GM18861 (cell line): ENCODE data around the gene ZNF443.
"Not testable (repeated sequence)": the region's sequence is repeated elsewhere in the genome, so short reads cannot be mapped to it uniquely, and the experiment has no call there.

Experiments
- ATAC-seq: cut with Tn5 transposase; IDR thresholded peaks from one replicate; pipeline ENCODE4 v1.9.1; 2021; ENCODE audit not compliant: unreplicated experiment

ZNF443 gene

GRCh38 chr19:12425236-12425887 lies 15.5 kb downstream of the ZNF443 start:
- no peak for ATAC-seq

GRCh38 chr19:12417273-12417672 lies 23.5 kb downstream of the ZNF443 start:
- not testable (repeated sequence) for ATAC-seq

GRCh38 chr19:12411893-12412292 lies 28.9 kb downstream of the ZNF443 start:
- ATAC-seq: no peak

GRCh38 chr19:12400633-12401502 lies 40.0 kb downstream of the ZNF443 start, which contains the start of gene ZNF799:
Gene ZNF799 (minus strand): TSS chr19:12401271. CDS start chr19:12401070, 201 bp downstream.
- peak; percentile 80 for ATAC-seq

GRCh38 chr19:12399901-12400632 lies 40.8 kb downstream of the ZNF443 start:
- peak; percentile 43 for ATAC-seq

- ATAC-seq: not testable (repeated sequence)
Measured at GRCh38 chr19:12391148-12391547, 49.7 kb downstream of the ZNF443 start.

GRCh38 chr19:12386365-12386764 lies 54.5 kb downstream of the ZNF443 start:
- not testable (repeated sequence) for ATAC-seq

- ATAC-seq: no peak
Measured at GRCh38 chr19:12380444-12380737, 60.4 kb downstream of the ZNF443 start.

- ATAC-seq: no peak
Measured at GRCh38 chr19:12379732-12380443, 60.9 kb downstream of the ZNF443 start.
